ENCODE measurements around the gene ATG2A.
A peak's percentile ranks its signal among the peaks of the same experiment; 100 is the strongest.

- peak; percentile 29 for TF ChIP-seq CTCF (IDR thresholded peaks at IDR 0.05)
- no peak for TF ChIP-seq ZFX (IDR thresholded peaks at IDR 0.05; ENCODE audit: borderline replicate concordance)
Observed at GRCh38 chr11:64918017-64918416, 1.0 kb upstream of the ATG2A start.

Measured in 22Rv1 (cell line).